Nephron (organoid): Measurements from ENCODE around the gene HEPHL1.

Experiments
- H3K27ac Mint-ChIP-seq, 3 experiments: 2 replicates each; pipeline ENCODE4 v1.8.0; 2020; ENCODE audit warnings: mixed read lengths in 3 of 3, mild to moderate bottlenecking in 2 of 3, moderate library complexity in 1 of 3
- H3K27me3 Mint-ChIP-seq: 2 replicates; pipeline ENCODE4 v1.8.0; 2021; ENCODE audit warnings: low read depth, mild to moderate bottlenecking, moderate library complexity, mixed read lengths
- H3K36me3 Mint-ChIP-seq: 2 replicates; pipeline ENCODE4 v1.8.0; 2020; ENCODE audit warnings: low read depth, mixed read lengths
- H3K4me1 Mint-ChIP-seq: 2 replicates; pipeline ENCODE4 v1.8.0; 2020; ENCODE audit warnings: mixed read lengths
- H3K4me3 Mint-ChIP-seq, 3 experiments: 2 replicates each; pipeline ENCODE4 v1.8.0; 2020; ENCODE audit warnings: mild to moderate bottlenecking in 3 of 3, mixed read lengths in 3 of 3, moderate library complexity in 2 of 3
- H3K9me3 Mint-ChIP-seq: 2 replicates; pipeline ENCODE4 v1.8.0; 2020; ENCODE audit warnings: mixed read lengths
- CTCF ChIP-seq, 3 experiments: fragments of 200-600 bp; sonication (generic); IDR thresholded peaks; one replicate each; pipeline ENCODE4 v1.5.0; 2021; ENCODE audit warnings: antibody characterized with exemption in 3 of 3; ENCODE audit not compliant: unreplicated experiment in 3 of 3

Gene HEPHL1

GRCh38 chr11:93984196-93984567 is 37.0 kb upstream of the HEPHL1 start:
- no peaks in the 10 kb centered on the region for H3K27me3 Mint-ChIP-seq
- no peak for TF ChIP-seq CTCF (IDR thresholded peaks at IDR 0.05; ENCODE audit: unreplicated experiment in 3 of 3)
- peak overlapping the region; percentile 92 to 98 (median 94) for H3K27ac Mint-ChIP-seq
- no peaks in the 10 kb centered on the region for H3K36me3 Mint-ChIP-seq
- no peak overlapping the region for H3K4me3 Mint-ChIP-seq
- peaks cover 22% of the 10 kb centered on the region for H3K4me1 Mint-ChIP-seq
- H3K9me3 Mint-ChIP-seq = peaks cover 10% of the 10 kb centered on the region

- Mint-ChIP-seq H3K4me1 (peaks cover 22% of the 10 kb centered on the region), H3K36me3 (no peaks in the 10 kb centered on the region), H3K27me3 (no peaks in the 10 kb centered on the region), H3K27ac (peak overlapping the region; percentile 92 to 98 (median 94)), H3K4me3 (no peak overlapping the region), H3K9me3 (peaks cover 3% of the 10 kb centered on the region)
- TF ChIP-seq CTCF (IDR thresholded peaks at IDR 0.05; ENCODE audit: unreplicated experiment in 3 of 3) = no peak
These were observed 36.2 kb upstream of the HEPHL1 start for GRCh38 chr11:93984936-93985335.

GRCh38 chr11:93986716-93987115 is 34.4 kb upstream of the HEPHL1 start:
- Mint-ChIP-seq H3K9me3 (no peaks in the 10 kb centered on the region), H3K27me3 (no peaks in the 10 kb centered on the region), H3K4me1 (peaks cover 22% of the 10 kb centered on the region), H3K27ac (peak overlapping the region; percentile 4 to 94 (median 76)), H3K36me3 (no peaks in the 10 kb centered on the region), H3K4me3 (no peak overlapping the region)
- no peak for TF ChIP-seq CTCF (IDR thresholded peaks at IDR 0.05; ENCODE audit: unreplicated experiment in 3 of 3)

GRCh38 chr11:93988455-93988854 is 32.7 kb upstream of the HEPHL1 start:
- Mint-ChIP-seq H3K27ac (no peak overlapping the region), H3K27me3 (no peaks in the 10 kb centered on the region), H3K9me3 (peaks cover 7% of the 10 kb centered on the region), H3K4me1 (peaks cover 22% of the 10 kb centered on the region), H3K36me3 (no peaks in the 10 kb centered on the region), H3K4me3 (no peak overlapping the region)
- TF ChIP-seq CTCF (IDR thresholded peaks at IDR 0.05; ENCODE audit: unreplicated experiment in 3 of 3) = no peak

- no peaks in the 10 kb centered on the region for H3K36me3 Mint-ChIP-seq
- H3K4me3 Mint-ChIP-seq = no peak overlapping the region
- peaks cover 20% of the 10 kb centered on the region for H3K4me1 Mint-ChIP-seq
- H3K9me3 Mint-ChIP-seq = peaks cover 7% of the 10 kb centered on the region
- H3K27ac Mint-ChIP-seq = no peak overlapping the region
- H3K27me3 Mint-ChIP-seq = no peaks in the 10 kb centered on the region
- no peak for TF ChIP-seq CTCF (IDR thresholded peaks at IDR 0.05; ENCODE audit: unreplicated experiment in 3 of 3)
These were observed 32.2 kb upstream of the HEPHL1 start for GRCh38 chr11:93988912-93989311.

- Mint-ChIP-seq H3K27ac (no peak overlapping the region), H3K4me1 (no peaks in the 10 kb centered on the region), H3K4me3 (no peak overlapping the region), H3K36me3 (no peaks in the 10 kb centered on the region), H3K27me3 (no peaks in the 10 kb centered on the region), H3K9me3 (peaks cover 17% of the 10 kb centered on the region)
- TF ChIP-seq CTCF (IDR thresholded peaks at IDR 0.05; ENCODE audit: unreplicated experiment in 3 of 3) = no peak
These were observed 27.4 kb upstream of the HEPHL1 start for GRCh38 chr11:93993747-93994146.
